ENCODE results near the gene NHERF1. TPM values are rescaled to one million over a fixed set of nuclear protein-coding genes. Genes with fewer than 3 reads are reported as not detected.

NHERF1 gene
- total and polyA plus RNA-seq, 2 of the 13 experiments (the other 11 are each of a cell fraction or from before 2014, with no cell fraction given): 169 to 269 TPM

- TF ChIP-seq HES4 (CRISPR knock-in tag; IDR thresholded peaks at IDR 0.05; ENCODE audit: borderline replicate concordance) (no peak), ZNF660 (CRISPR knock-in tag; IDR thresholded peaks at IDR 0.05; ENCODE audit: borderline replicate concordance, low read depth) (no peak), ZSCAN29 (CRISPR knock-in tag; conservative IDR thresholded peaks at IDR 0.05) (no peak), IRF9 (CRISPR knock-in tag; IDR thresholded peaks at IDR 0.05; ENCODE audit: borderline replicate concordance) (no peak), ZNF24 (IDR thresholded peaks at IDR 0.05) (no peak), KLF6 (CRISPR knock-in tag; IDR thresholded peaks at IDR 0.05) (no peak), PAX8 (CRISPR knock-in tag; IDR thresholded peaks at IDR 0.05; ENCODE audit: borderline replicate concordance) (no peak), SP4 (CRISPR knock-in tag; IDR thresholded peaks at IDR 0.05) (no peak), NR2F1 (CRISPR knock-in tag; IDR thresholded peaks at IDR 0.05) (no peak), ZNF512B (CRISPR knock-in tag; IDR thresholded peaks at IDR 0.05; ENCODE audit: borderline replicate concordance) (no peak), ZNF574 (CRISPR knock-in tag; IDR thresholded peaks at IDR 0.05) (peak; percentile 40; the same call in 1 of the 2 replicates), ZNF513 (CRISPR knock-in tag; conservative IDR thresholded peaks at IDR 0.05) (no peak), IKZF4 (CRISPR knock-in tag; IDR thresholded peaks at IDR 0.05; ENCODE audit: borderline replicate concordance, low read depth, not compliant biosample characterization) (no peak), ASH2L (IDR thresholded peaks at IDR 0.05; ENCODE audit: insufficient read length, low read depth, low read length) (no peak), ZBED4 (CRISPR knock-in tag; IDR thresholded peaks at IDR 0.05; ENCODE audit: borderline replicate concordance) (no peak)
Observed at GRCh38 chr17:74780443-74781238, 32.2 kb downstream of the NHERF1 start (continued).
